Endodermal cell (in vitro differentiated cells): ENCODE measurements around the gene OSBPL6. TPM values are rescaled to one million over a fixed set of nuclear protein-coding genes. Genes with fewer than 3 reads are reported as not detected.
"Not testable (repeated sequence)": the region's sequence is repeated elsewhere in the genome, so short reads cannot be mapped to it uniquely, and the experiment has no call there.

Experiments used
- DNase-seq: peaks from one replicate; pipeline ENCODE4 v3.0.0-alpha.2; 2017
- H3K27ac ChIP-seq: 2 replicates; pipeline ENCODE4 v1.5.1; 2013; ENCODE audit warnings: mild to moderate bottlenecking, low read depth, low read length, moderate library complexity
- H3K27me3 ChIP-seq: 2 replicates; pipeline ENCODE4 v1.6.1; 2013; ENCODE audit warnings: mild to moderate bottlenecking, low read length, moderate library complexity; ENCODE audit not compliant: insufficient read depth, control insufficient read depth, poor library complexity, severe bottlenecking
- H3K36me3 ChIP-seq: 2 replicates; pipeline ENCODE4 v1.7.0; 2013; ENCODE audit warnings: mild to moderate bottlenecking, low read length, moderate library complexity; ENCODE audit not compliant: control insufficient read depth, insufficient read depth
- H3K4me1 ChIP-seq: one replicate; pipeline ENCODE4 v1.7.0; 2013; ENCODE audit warnings: low read length; ENCODE audit not compliant: control insufficient read depth, insufficient read depth
- H3K4me3 ChIP-seq: 2 replicates; pipeline ENCODE4 v1.5.1; 2013; ENCODE audit warnings: mild to moderate bottlenecking, low read length, moderate library complexity
- H3K9ac ChIP-seq: 2 replicates; pipeline ENCODE4 v1.6.1; 2013; ENCODE audit warnings: mild to moderate bottlenecking, low read length, moderate library complexity; ENCODE audit not compliant: poor library complexity, severe bottlenecking; ENCODE audit errors: extremely low read depth
- H3K9me3 ChIP-seq: 2 replicates; pipeline ENCODE4 v1.6.1; 2013; ENCODE audit warnings: mild to moderate bottlenecking, low read length, moderate library complexity; ENCODE audit not compliant: control insufficient read depth
- H3K27ac Mint-ChIP-seq: 2 replicates; pipeline ENCODE4 v1.8.0; 2020; ENCODE audit warnings: mixed read lengths
- H3K27me3 Mint-ChIP-seq: 2 replicates; pipeline ENCODE4 v1.8.0; 2021; ENCODE audit warnings: mild to moderate bottlenecking, mixed read lengths; ENCODE audit not compliant: insufficient read depth
- H3K36me3 Mint-ChIP-seq: 2 replicates; pipeline ENCODE4 v1.8.0; 2020; ENCODE audit warnings: low read depth, mixed read lengths
- H3K4me1 Mint-ChIP-seq: 2 replicates; pipeline ENCODE4 v1.8.0; 2020; ENCODE audit warnings: mixed read lengths
- H3K4me3 Mint-ChIP-seq: 2 replicates; pipeline ENCODE4 v1.8.0; 2020; ENCODE audit warnings: mild to moderate bottlenecking, moderate library complexity, mixed read lengths
- H3K9me3 Mint-ChIP-seq: 2 replicates; pipeline ENCODE4 v1.8.0; 2020; ENCODE audit warnings: mild to moderate bottlenecking, mixed read lengths
- CTCF ChIP-seq: fragments of 200-600 bp; sonication (generic); conservative IDR thresholded peaks from 2 replicates; pipeline ENCODE4 v1.5.0; 2021; ENCODE audit warnings: antibody characterized with exemption, mild to moderate bottlenecking
- WGBS, 2 experiments: methylation state at CpG; one replicate each; pipeline versions ENCODE4 v1.1.5 to v1.1.7; 2013; ENCODE audit warnings: missing lambda C conversion rate in 2 of 2, mixed read lengths in 1 of 2; ENCODE audit not compliant: insufficient coverage in 1 of 2, insufficient read length in 1 of 2; 5-methylcytosine and 5-hydroxymethylcytosine counted together
- total RNA-seq, 2 donors: library from RNA; stranded (reverse); fragmentation: NEBNext Ultra II Directional in 1 of 2; extraction: Animal tissue kit (Norgen Biotek cat#: 25700) in 1 of 2; gene quantifications; 2 replicates in 1 of 2; 3 replicates in 1 of 2; pipeline ENCODE4 v1.2.1, GENCODE V29; 2021

The OSBPL6 gene
- total RNA-seq, 2 donors from 2014 or later: 3.4 to 3.6 TPM

- Mint-ChIP-seq H3K27ac (no peak overlapping the region), H3K4me3 (no peak overlapping the region), H3K9me3 (no peaks in the 10 kb centered on the region), H3K4me1 (no peaks in the 10 kb centered on the region), H3K36me3 (no peaks in the 10 kb centered on the region), H3K27me3 (no peaks in the 10 kb centered on the region)
- no peak overlapping the region for H3K9ac ChIP-seq
- H3K27me3 ChIP-seq: no peaks in the 10 kb centered on the region
- H3K4me3 ChIP-seq: no peak overlapping the region
- no peaks in the 10 kb centered on the region for H3K4me1 ChIP-seq
- no peak overlapping the region for H3K27ac ChIP-seq
- H3K36me3 ChIP-seq: no peaks in the 10 kb centered on the region
- WGBS, 2 experiments: 79 to 83% methylated on average over 1 of the region's 1 CpG
- DNase-seq: no peak
- no peaks in the 10 kb centered on the region for H3K9me3 ChIP-seq
- no peak for TF ChIP-seq CTCF
Observed at GRCh38 chr2:178177066-178177679, 17.1 kb upstream of the OSBPL6 start.

- H3K4me1 Mint-ChIP-seq, H3K36me3 ChIP-seq, DNase-seq, H3K27me3 ChIP-seq, H3K9ac ChIP-seq, H3K4me3 ChIP-seq, H3K36me3 Mint-ChIP-seq, H3K27me3 Mint-ChIP-seq, H3K4me1 ChIP-seq, H3K9me3 ChIP-seq, H3K27ac Mint-ChIP-seq, H3K9me3 Mint-ChIP-seq, H3K4me3 Mint-ChIP-seq, H3K27ac ChIP-seq: not testable (repeated sequence)
- 83 to 89% methylated on average over 1 to 2 of the region's 2 CpGs for WGBS, 2 experiments
Observed at GRCh38 chr2:178180648-178181047, 13.7 kb upstream of the OSBPL6 start.

- H3K4me3 ChIP-seq: no peak overlapping the region
Observed at GRCh38 chr2:178187861-178188260, 6.5 kb upstream of the OSBPL6 start.

More at GRCh38 chr2:178187861-178188260, 6.5 kb upstream of the OSBPL6 start:
- Mint-ChIP-seq H3K36me3 (no peaks in the 10 kb centered on the region), H3K4me1 (peaks cover 3% of the 10 kb centered on the region), H3K4me3 (no peak overlapping the region), H3K9me3 (no peaks in the 10 kb centered on the region), H3K27me3 (peaks cover 25% of the 10 kb centered on the region), H3K27ac (no peak overlapping the region)
- TF ChIP-seq CTCF: no peak
- Histone ChIP-seq H3K36me3 (no peaks in the 10 kb centered on the region), H3K27ac (no peak overlapping the region), H3K9me3 (no peaks in the 10 kb centered on the region), H3K4me1 (no peaks in the 10 kb centered on the region), H3K9ac (no peak overlapping the region), H3K27me3 (peaks cover 18% of the 10 kb centered on the region)
- WGBS, 2 experiments: 88 to 90% methylated on average over 3 of the region's 4 CpGs
- DNase-seq: no peak
